Fibroblast of skin of right quadriceps (primary cell): ENCODE measurements around the gene ENG.
"Not testable (repeated sequence)": the region's sequence is repeated elsewhere in the genome, so short reads cannot be mapped to it uniquely, and the experiment has no call there.

ENCODE experiments used
- DNase-seq: peaks from one replicate; pipeline ENCODE4 v3.0.0-alpha.2; 2013

The ENG gene

DNA sequence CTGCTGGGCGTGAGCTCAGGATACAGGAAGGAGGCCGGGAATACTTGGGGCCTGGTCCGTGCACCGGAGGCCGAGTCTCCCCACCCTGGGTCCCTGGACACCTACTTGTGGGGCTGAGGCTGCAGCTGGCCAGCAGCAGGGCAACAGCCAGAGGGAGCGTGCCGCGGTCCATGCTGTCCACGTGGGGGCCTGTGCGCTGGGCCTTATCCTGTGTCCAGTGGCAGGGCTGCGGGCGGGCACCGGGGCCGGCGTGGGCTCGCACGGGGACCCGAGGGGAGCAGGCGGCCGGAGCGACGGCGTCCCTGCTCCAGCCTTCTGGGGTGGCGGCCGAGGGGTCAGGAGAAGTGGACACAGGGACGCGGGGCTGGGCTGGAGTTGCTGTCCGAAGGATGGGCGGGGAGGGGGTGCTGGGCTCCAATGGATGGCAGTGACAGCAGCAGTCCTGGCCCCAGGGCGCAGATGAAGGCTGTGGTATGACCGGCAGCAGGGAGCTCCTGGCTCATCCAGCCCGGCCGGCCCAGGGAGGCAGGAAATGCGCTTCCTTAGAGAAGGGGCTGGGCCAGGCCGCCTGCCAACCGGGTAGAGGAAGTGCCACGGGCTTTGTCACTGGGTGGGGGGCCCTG, at the start of gene ENG:
Gene ENG, minus strand, starts transcription at position 475 of the 623 bp plus-strand sequence. Its CDS starts 303 bp downstream, at position 172.
- DNase-seq = peak; percentile 69

DNA sequence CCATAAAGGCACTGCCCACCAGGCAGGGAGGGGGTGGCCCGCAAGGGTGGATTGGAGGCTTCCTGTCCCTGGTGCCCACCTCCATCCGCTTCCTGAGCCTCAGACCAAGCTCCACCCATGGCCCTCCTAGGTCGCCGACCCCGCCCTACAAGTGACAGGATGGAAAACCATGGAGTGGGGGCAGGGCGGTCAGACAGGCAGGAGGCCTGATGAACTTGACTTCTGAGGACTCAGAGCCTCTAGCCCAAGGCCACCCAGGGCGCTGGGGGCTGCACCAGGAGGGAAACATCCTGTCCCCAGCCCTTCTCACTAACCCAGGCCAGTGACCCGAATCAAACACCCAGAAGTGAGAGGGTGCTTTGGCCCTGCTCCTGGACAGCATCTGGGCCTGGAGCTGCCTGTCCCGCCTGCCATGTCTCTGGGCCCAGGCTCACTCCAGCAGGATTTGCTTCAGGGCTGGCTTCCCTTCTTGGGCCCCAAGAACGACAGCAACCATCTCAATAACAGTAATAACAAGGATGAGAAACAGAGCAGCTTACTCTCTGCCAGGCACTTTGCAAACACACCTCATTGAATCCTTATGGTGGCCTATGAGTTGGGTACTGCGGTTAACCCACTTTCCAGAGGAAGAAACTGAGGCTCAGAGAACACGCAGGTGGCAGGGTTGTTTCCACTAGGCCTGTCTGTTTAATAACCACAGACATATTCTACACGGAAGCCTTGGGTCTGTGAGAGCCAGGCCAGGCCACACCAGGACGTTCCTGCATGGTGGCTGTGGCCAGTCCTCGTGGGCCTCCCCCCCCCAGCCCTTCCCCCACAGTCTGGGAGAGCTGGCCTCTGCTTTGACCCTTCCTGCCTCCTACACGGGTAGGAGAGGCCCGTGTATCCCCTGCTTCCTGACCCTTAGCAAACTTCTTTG, 49.4 kb upstream of the ENG start:
- DNase-seq = no peak

DNA sequence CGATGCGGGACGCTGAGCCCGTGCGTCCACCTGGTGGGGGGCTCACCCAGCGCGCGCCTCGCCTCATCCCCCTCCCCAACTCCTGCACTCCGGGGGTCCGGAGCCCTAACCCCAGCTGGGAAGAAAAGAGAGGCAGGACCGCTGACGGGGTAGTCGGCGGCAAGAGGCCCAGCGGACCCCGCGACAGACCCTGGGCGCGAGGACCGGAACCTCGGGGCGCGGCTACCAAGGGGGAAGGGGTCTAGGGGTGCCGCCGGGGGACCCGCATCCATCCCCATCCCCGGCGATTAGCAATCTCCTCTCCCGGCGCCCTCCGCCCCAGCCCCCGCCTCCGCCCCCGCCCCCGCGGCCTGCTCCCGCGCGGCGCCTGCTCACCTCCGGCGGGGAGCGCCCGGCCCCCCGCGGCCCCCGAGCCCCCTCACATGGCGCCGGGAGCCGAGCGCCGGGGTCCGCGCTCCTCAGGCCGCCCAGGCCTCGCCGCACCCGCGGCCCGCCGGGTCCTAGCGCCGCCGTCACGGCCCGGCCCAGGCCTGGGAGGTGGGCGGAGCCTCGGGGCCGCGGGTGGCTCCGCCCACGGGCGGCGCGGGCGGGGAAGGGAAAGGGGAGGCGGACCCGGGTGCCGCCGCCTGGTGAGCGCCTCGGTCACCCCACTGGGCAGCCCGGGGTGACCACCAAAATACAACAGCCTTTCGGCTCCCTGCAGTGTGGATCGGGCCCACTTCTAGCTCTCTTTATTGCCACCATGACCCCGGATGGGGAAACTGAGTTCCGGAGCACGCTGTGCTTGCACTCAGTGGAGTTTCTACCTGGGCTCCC, 44.9 kb upstream of the ENG start, which contains the start of gene ST6GALNAC6:
Gene ST6GALNAC6, minus strand, starts transcription at position 476 of the 816 bp plus-strand sequence. CDS start 1,622 bp downstream, outside the sequence.
- DNase-seq = peak; percentile 74

DNA sequence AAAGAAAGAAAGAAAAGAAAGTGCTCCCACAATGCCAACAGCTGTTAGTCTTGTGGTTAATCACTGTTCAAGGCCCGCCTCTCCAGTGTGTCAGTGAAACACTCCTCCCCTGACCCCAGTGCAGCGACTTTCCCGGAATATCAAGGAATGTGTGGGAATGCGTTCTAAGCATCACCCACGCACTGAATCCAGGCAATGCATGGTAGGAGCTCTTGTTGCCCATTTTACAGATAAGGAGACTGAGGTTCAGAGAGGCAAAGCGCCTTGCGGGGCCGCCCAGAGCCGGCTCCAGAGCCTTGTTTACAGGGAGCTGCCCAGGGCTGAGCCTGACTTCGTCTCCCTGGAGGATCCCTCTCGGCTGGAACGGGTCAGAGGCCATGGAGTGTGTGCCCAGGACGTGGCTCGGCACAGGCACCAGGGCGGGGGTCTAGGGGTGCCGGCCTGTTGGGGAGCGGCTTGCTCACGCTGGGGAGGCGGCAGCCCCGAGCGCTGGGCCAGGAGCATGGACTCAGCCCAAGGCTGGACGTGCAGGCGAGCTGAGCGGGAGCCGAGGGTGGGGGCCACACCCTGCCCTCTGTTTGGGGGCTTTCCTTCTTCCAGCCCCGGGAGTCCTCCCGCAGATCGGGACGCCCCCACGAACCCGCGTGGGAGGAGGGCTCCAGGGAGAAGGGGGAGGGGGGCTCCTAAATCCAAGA, 44.1 kb upstream of the ENG start:
- peak; percentile 90 for DNase-seq

DNA sequence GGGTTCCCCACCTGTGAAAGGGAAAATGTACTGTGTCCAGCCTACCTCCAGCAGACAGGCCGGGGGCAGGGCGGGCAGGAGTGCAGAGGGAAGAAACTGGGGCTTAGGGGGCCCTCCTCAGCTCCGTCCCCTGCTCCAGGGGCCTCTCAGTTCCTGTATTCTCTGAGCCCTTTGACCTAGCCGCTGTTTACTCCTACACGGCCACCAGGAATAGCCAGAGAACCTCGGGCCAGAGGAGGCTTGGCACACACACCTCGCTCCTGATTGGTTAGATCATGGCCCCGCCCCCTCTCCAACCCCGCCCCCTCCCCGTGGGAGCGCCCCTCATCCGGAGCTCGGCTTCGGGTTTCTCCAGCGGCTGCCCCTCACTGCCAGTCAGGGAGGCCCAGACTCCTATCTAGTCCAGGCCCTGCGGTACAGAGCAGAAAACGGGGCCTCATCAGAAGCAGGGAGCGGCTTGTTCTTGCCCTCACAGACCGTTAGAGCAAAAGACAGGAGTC, 42.8 kb upstream of the ENG start:
- DNase-seq = peak; percentile 81

GRCh38 chr9:127896395-127897192, 42.1 kb upstream of the ENG start:
- no peak for DNase-seq

DNA sequence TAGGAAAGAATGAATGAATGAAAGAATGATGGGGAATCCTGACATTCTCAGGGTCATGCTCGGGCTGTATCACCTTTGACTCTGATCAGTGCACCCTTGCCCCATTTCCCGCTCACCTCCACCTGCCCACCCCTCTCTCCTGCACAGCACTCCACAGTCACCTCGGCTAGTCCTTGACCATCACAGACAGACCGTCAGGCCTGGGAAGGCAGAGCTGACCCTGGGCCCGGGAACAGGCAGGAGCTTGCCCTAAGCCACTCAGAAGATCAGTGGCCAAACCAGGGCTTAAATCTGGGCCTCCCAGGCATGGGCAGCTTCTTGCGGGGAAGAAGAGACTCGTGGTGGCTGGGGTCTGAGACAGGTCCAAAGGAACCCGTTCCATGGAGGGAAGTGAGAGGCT, 41.4 kb upstream of the ENG start:
- no peak for DNase-seq

DNA sequence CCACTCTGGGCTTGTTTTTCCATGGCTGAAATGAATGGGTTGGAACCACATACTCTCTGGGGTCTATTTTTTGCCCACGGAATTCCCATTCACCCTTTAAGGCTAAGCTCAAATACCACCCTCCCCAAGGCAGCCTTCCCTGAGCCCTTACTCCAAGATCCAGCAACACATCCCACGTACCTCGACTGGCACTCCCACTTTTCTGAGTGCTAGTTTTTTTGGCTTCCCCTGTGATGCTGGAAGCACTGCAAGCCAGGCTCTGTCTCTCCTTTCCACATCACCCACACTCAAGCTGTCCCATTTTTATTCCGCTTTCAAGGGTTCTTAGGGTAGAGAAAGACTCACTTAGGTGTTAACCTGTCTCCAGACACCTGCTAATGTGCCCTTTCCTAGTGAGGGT, 38.9 kb upstream of the ENG start:
- no peak for DNase-seq

DNA sequence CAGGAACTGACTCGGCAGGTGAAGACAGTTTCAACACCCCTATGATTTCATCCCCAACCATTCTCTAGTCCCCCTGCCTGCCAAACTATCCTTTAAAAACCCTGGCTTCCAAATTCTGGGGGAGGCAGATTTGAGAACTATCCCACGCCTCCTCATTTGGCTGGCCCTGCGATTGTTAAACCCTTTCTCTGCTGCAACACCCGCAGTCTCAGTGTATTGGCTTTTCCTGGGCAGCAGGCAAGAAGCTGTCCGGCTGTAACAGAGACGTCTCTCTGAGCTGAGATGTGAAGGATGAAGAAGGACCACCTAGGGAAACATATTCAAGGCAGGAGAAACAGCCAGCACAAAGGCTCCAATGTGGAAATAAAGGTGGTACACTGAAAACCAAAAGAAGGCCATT, 38.4 kb upstream of the ENG start:
- DNase-seq = no peak

DNA sequence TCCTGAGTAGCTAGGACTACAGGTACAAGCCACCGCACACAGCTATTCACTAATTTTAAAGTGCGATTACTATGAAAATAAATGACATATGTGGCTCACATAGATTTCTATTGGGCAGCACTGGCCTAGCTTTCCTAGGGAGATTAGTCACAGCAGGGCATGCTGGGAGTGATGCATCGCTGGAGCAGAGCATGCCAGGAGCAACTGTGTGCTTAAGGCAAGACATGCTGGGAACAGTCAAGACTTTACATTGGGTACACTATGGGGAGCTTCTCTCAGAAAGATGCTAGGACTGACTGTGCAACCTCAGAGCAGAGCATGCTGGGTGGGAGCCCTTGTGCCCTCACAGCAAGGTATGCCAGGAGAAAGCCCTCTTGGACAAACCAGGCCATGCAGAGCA, 35.6 kb upstream of the ENG start:
- no peak for DNase-seq

DNA sequence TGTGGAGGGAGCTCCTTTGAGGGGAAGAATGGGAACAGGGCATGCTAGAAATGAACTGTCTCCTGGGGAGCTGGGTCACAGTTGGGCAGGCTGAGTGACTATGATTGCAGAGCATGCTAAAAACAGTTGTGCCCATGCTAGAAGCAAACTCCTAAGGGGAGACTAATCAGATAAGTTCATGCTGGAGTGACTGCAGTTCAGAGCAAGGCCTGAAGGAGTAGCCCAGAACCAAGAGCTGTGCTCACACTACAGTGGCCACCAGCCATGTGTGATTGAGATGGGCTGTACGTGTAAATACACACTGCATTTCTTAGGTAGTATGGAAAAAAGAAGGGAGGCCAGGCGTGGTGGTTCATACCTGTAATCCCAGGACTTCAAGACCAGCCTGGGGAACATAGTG, 33.3 kb upstream of the ENG start:
- DNase-seq = no peak

- DNase-seq = no peak
Measured at GRCh38 chr9:127886401-127886972, 32.0 kb upstream of the ENG start.

GRCh38 chr9:127885508-127886281, 31.2 kb upstream of the ENG start:
- DNase-seq = no peak

- DNase-seq = no peak
Measured at GRCh38 chr9:127884976-127885490, 30.6 kb upstream of the ENG start.

GRCh38 chr9:127884427-127884911, 30.0 kb upstream of the ENG start:
- no peak for DNase-seq

GRCh38 chr9:127883959-127884358, 29.5 kb upstream of the ENG start:
- no peak for DNase-seq

- not testable (repeated sequence) for DNase-seq
Measured at GRCh38 chr9:127881715-127882114, 27.3 kb upstream of the ENG start.

- DNase-seq = no peak
Measured at GRCh38 chr9:127880143-127880542, 25.7 kb upstream of the ENG start.

GRCh38 chr9:127878652-127879390, 24.4 kb upstream of the ENG start:
- DNase-seq = no peak
